Body of pancreas (tissue), 4 donors: ENCODE data around the gene CSNK1G1.

ENCODE experiments used
- CTCF ChIP-seq, 7 experiments: fragments of 450-650 bp in 4 of 7; fragments of 200-600 bp in 3 of 7; sonication (generic) in 3 of 7; IDR thresholded peaks; one replicate each; pipeline ENCODE4 v1.5.1; 2016 to 2019; ENCODE audit warnings: antibody characterized with exemption in 7 of 7
- POLR2A ChIP-seq, 3 donors: fragments of 450-650 bp; IDR thresholded peaks; one replicate each; pipeline ENCODE4 v1.6.1; 2016; ENCODE audit warnings: antibody characterized with exemption in 3 of 3, mild to moderate bottlenecking in 2 of 3

GRCh38 chr15:64344651-64345294 lies 11.2 kb downstream of the CSNK1G1 start:
- TF ChIP-seq POLR2A (IDR thresholded peaks at IDR 0.05) (no peak), CTCF (IDR thresholded peaks at IDR 0.05) (no peak)
